Stimulated activated naive CD8-positive, alpha-beta T cell treated with anti-CD3 and anti-CD28 coated beads, Interleukin-15, Interleukin-2, amounts not matched to agents 100 ng/mL and 50 ng/mL, for 24 hours (primary cell): ENCODE measurements around the gene LRRC2.
"Not testable (repeated sequence)": the region's sequence is repeated elsewhere in the genome, so short reads cannot be mapped to it uniquely, and the experiment has no call there.

Experiments used
- H3K27ac Mint-ChIP-seq: one replicate; pipeline ENCODE4 v1.8.0; 2021; ENCODE audit warnings: mild to moderate bottlenecking, mixed read lengths
- H3K27me3 Mint-ChIP-seq: one replicate; pipeline ENCODE4 v1.8.0; 2021; ENCODE audit warnings: mixed read lengths
- H3K36me3 Mint-ChIP-seq: one replicate; pipeline ENCODE4 v1.8.0; 2021; ENCODE audit warnings: low read depth, mixed read lengths
- H3K4me1 Mint-ChIP-seq: one replicate; pipeline ENCODE4 v1.8.0; 2021; ENCODE audit warnings: low read depth, mixed read lengths
- H3K4me3 Mint-ChIP-seq: one replicate; pipeline ENCODE4 v1.8.0; 2021; ENCODE audit warnings: mild to moderate bottlenecking, mixed read lengths
- H3K9me3 Mint-ChIP-seq: one replicate; pipeline ENCODE4 v1.8.0; 2021; ENCODE audit warnings: mixed read lengths

LRRC2 gene

DNA sequence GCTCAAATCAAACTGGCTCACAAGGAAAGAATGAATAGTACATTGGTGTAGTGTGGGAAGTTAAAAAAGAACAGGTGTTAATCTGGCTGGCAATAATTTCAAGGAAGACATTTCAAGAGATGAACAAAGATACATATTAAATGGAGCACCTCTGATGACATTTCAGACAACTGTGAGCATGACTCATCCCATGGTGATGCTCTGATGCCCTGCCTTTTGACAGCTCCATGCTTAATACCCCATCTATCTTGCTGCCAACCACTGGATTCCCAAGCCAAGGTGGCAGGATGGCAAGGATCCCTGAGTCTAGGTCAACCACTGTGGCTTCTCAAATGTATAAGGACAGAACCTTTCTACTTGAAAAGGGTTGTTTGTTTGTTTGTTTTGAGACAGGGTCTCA is 29.3 kb downstream of the LRRC2 start:
- Mint-ChIP-seq H3K27ac (no peak overlapping the region), H3K27me3 (no peaks in the 10 kb centered on the region), H3K4me3 (no peak overlapping the region), H3K4me1 (peaks cover 47% of the 10 kb centered on the region), H3K9me3 (no peaks in the 10 kb centered on the region), H3K36me3 (no peaks in the 10 kb centered on the region)

GRCh38 chr3:46535746-46536145 is 30.4 kb downstream of the LRRC2 start:
- Mint-ChIP-seq H3K4me1 (peaks cover 46% of the 10 kb centered on the region), H3K9me3 (no peaks in the 10 kb centered on the region)

GRCh38 chr3:46533091-46533490 is 33.0 kb downstream of the LRRC2 start:
- Mint-ChIP-seq H3K4me1 (peaks cover 24% of the 10 kb centered on the region), H3K9me3 (no peaks in the 10 kb centered on the region), H3K27me3 (no peaks in the 10 kb centered on the region), H3K4me3 (no peak overlapping the region), H3K36me3 (no peaks in the 10 kb centered on the region), H3K27ac (no peak overlapping the region)

More at GRCh38 chr3:46535746-46536145, 30.4 kb downstream of the LRRC2 start:
- no peaks in the 10 kb centered on the region for H3K36me3 Mint-ChIP-seq
- H3K27me3 Mint-ChIP-seq, result no peaks in the 10 kb centered on the region
- H3K4me3 Mint-ChIP-seq, result no peak overlapping the region
- no peak overlapping the region for H3K27ac Mint-ChIP-seq

GRCh38 chr3:46527239-46527638 is 38.9 kb downstream of the LRRC2 start:
- no peaks in the 10 kb centered on the region for H3K27me3 Mint-ChIP-seq
- no peaks in the 10 kb centered on the region for H3K36me3 Mint-ChIP-seq
- H3K4me3 Mint-ChIP-seq, result no peak overlapping the region
- no peaks in the 10 kb centered on the region for H3K4me1 Mint-ChIP-seq
- no peaks in the 10 kb centered on the region for H3K9me3 Mint-ChIP-seq
- no peak overlapping the region for H3K27ac Mint-ChIP-seq

GRCh38 chr3:46524832-46525231 is 41.3 kb downstream of the LRRC2 start:
- Mint-ChIP-seq H3K4me1 (no peaks in the 10 kb centered on the region), H3K27ac (no peak overlapping the region), H3K9me3 (no peaks in the 10 kb centered on the region), H3K27me3 (no peaks in the 10 kb centered on the region), H3K36me3 (no peaks in the 10 kb centered on the region), H3K4me3 (no peak overlapping the region)

GRCh38 chr3:46524008-46524407 is 42.1 kb downstream of the LRRC2 start:
- Mint-ChIP-seq H3K27ac (no peak overlapping the region), H3K9me3 (no peaks in the 10 kb centered on the region), H3K4me3 (no peak overlapping the region), H3K27me3 (no peaks in the 10 kb centered on the region), H3K4me1 (no peaks in the 10 kb centered on the region), H3K36me3 (no peaks in the 10 kb centered on the region)

DNA sequence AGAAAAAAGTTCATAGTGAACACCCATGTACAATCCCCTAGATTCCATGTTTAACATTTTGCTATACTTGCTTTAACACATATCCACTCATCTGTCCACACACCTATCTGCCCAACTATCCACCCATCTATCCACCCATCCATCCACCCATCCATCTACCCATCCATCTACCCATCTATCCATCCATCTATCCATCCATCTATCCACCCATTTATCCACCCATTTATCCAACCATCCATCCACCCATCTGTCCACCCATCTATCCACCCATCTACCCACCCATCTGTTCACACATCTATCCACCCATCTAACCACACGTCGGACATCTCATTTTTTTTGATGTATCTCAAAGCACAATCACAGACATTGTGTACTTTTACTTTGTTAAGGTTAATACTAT is 42.5 kb downstream of the LRRC2 start:
- H3K4me3 Mint-ChIP-seq, result no peak overlapping the region
- no peaks in the 10 kb centered on the region for H3K36me3 Mint-ChIP-seq
- no peak overlapping the region for H3K27ac Mint-ChIP-seq

DNA sequence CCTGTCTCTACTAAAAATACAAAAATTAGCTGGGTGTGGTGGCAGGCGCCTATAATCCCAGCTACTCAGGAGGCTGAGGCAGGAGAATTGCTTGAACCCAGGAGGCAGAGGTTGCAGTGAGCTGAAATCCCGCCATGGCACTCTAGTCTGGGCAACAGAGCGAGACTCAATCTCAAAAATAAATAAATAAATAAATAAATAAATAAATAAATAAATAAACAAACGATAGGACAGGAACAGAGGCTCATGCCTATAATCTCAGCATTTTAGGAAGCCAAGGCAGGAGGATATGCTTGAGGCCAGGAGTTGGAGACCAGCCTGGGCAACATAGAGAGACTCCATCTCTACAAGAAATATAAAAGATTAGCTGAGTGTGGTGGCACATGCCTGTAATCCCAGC is 43.9 kb downstream of the LRRC2 start:
- H3K27ac Mint-ChIP-seq, H3K9me3 Mint-ChIP-seq, H3K4me3 Mint-ChIP-seq, H3K4me1 Mint-ChIP-seq, H3K36me3 Mint-ChIP-seq, H3K27me3 Mint-ChIP-seq: not testable (repeated sequence)

More for the DNA sequence above, 42.5 kb downstream of the LRRC2 start:
- H3K27me3 Mint-ChIP-seq, result no peaks in the 10 kb centered on the region
- no peaks in the 10 kb centered on the region for H3K4me1 Mint-ChIP-seq
- H3K9me3 Mint-ChIP-seq, result no peaks in the 10 kb centered on the region

- H3K36me3 Mint-ChIP-seq, result no peaks in the 10 kb centered on the region
- no peak overlapping the region for H3K27ac Mint-ChIP-seq
- no peaks in the 10 kb centered on the region for H3K9me3 Mint-ChIP-seq
- no peaks in the 10 kb centered on the region for H3K27me3 Mint-ChIP-seq
- H3K4me1 Mint-ChIP-seq, result peaks cover 5% of the 10 kb centered on the region
- no peak overlapping the region for H3K4me3 Mint-ChIP-seq
Measured at GRCh38 chr3:46521096-46521495, 45.0 kb downstream of the LRRC2 start.

DNA sequence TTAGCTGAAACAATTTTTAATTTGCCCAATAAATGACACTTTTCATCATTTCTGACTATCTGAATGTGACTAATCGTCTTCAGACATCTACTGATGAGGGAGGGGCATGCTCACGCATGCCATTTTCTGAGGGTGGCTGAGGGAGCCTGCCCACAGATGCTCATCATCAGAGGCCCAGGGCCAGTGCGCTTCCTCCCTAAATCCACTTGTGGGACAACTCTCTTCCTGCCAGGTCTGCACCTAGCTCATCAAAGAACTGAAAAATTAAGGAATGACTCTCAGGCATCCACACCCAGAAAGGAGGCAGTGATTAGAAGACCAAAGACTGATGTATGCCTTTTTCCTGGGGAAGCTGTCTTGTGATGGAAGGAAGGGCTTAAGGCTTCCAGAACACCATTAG is 45.6 kb downstream of the LRRC2 start:
- H3K9me3 Mint-ChIP-seq, result no peaks in the 10 kb centered on the region

GRCh38 chr3:46519952-46520351 is 46.1 kb downstream of the LRRC2 start:
- Mint-ChIP-seq H3K9me3 (no peaks in the 10 kb centered on the region), H3K27ac (no peak overlapping the region), H3K4me3 (no peak overlapping the region), H3K36me3 (no peaks in the 10 kb centered on the region), H3K27me3 (no peaks in the 10 kb centered on the region), H3K4me1 (peaks cover 5% of the 10 kb centered on the region)

More for the DNA sequence above, 45.6 kb downstream of the LRRC2 start:
- H3K27ac Mint-ChIP-seq, result no peak overlapping the region
- no peaks in the 10 kb centered on the region for H3K27me3 Mint-ChIP-seq
- H3K36me3 Mint-ChIP-seq, result no peaks in the 10 kb centered on the region
- peaks cover 5% of the 10 kb centered on the region for H3K4me1 Mint-ChIP-seq
- H3K4me3 Mint-ChIP-seq, result no peak overlapping the region

GRCh38 chr3:46517784-46518181 is 48.3 kb downstream of the LRRC2 start:
- no peak overlapping the region for H3K27ac Mint-ChIP-seq
- H3K9me3 Mint-ChIP-seq, result no peaks in the 10 kb centered on the region
- no peaks in the 10 kb centered on the region for H3K36me3 Mint-ChIP-seq
- no peak overlapping the region for H3K4me3 Mint-ChIP-seq
- peaks cover 5% of the 10 kb centered on the region for H3K4me1 Mint-ChIP-seq
- no peaks in the 10 kb centered on the region for H3K27me3 Mint-ChIP-seq

DNA sequence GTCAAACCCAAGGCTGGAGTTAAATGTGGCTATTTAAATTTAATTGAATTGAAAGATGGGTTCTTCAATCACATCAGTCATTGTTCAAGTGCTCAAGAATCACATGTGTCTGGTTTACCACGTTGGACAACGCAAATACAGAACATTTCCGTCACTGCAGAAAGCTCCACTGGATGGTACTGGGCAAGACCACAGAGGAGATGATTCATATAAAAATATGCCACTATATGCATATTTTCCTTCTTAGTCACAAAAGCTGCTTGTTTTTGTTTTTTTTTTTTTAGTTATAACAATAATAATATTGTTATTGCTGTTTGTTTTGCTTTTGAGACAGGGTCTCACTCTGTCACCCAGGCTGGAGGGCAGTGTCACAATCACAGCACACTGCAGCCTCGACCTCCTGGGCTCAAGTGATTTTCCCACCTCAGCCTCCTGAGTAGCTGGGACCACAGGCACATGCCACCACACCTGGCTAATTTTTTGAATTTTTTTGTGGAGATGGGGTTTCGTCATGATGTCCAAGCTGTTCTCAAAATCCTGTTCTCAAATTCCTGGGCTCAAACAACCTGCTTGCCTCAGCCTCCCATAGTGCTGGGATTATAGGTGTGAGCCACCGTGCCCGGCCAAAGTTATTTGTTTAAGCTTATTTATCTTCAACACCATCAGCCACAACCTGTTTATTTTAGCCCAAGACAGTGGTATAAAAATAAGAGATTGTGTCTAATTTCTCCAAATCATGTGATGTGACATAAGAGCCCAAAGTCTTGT is 48.9 kb downstream of the LRRC2 start:
- Mint-ChIP-seq H3K27ac (no peak overlapping the region), H3K4me3 (no peak overlapping the region), H3K4me1 (peaks cover 5% of the 10 kb centered on the region), H3K36me3 (no peaks in the 10 kb centered on the region), H3K27me3 (peaks cover 4% of the 10 kb centered on the region), H3K9me3 (no peaks in the 10 kb centered on the region)

- Mint-ChIP-seq H3K36me3 (no peaks in the 10 kb centered on the region), H3K27ac (peak overlapping the region; percentile 34), H3K9me3 (no peaks in the 10 kb centered on the region), H3K27me3 (peaks cover 4% of the 10 kb centered on the region), H3K4me1 (peaks cover 5% of the 10 kb centered on the region), H3K4me3 (no peak overlapping the region)
Measured at GRCh38 chr3:46516521-46516920, 49.6 kb downstream of the LRRC2 start.

DNA sequence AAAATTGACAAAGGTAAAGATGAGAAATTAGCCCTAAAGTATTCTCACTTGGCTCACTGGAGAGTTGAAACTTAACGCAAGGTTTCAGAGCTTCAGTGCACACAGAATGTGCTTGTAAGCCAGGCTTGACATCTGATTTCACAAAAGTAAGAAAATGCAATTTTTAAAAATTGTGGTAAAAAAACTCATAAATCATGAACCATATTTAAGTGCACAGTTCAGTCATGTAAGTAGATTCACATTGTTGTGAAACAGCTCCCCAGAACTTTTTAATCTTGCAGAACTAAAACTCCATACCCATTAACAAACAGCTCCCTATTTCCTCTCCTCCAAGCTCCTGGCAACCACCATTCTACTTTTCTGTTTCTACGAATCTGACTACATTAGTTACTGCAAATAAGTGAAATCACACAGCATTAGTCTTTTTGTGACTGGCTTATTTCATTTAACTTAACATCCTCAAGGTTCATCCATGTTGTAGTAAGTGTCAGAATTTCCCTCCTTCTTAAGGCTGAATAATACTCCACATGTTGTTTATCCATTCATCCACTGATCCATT is 53.8 kb downstream of the LRRC2 start:
- peaks cover 6% of the 10 kb centered on the region for H3K27me3 Mint-ChIP-seq
- H3K4me3 Mint-ChIP-seq, result no peak overlapping the region
- no peaks in the 10 kb centered on the region for H3K9me3 Mint-ChIP-seq
- H3K4me1 Mint-ChIP-seq, result peaks cover 5% of the 10 kb centered on the region
- H3K27ac Mint-ChIP-seq, result no peak overlapping the region
- no peaks in the 10 kb centered on the region for H3K36me3 Mint-ChIP-seq

DNA sequence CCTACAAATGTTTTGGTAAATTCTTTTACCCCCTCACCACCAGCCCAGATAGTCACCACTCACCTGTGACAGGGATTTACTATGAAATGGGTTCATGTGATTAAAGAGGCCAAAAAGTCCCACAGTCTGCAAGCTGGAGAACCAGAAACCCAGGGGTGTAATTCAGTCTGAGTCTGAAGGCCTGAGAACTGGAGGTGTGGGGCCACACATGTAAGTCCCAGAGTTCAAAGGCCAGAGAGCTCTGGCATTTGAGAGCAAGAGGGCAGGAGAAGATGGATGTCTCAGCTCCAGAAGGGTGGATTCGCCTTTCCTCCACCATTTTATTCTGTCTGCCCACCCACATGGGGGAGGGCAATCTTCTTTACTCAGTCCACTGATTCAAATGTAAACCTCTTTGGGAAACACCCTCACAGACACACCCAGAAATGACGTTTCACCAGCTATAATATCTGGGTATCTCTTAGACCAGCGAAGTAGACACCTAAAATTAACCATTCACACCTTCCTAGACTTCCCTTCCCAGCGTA is 56.4 kb downstream of the LRRC2 start:
- Mint-ChIP-seq H3K36me3 (no peaks in the 10 kb centered on the region), H3K4me3 (no peak overlapping the region), H3K27me3 (peaks cover 8% of the 10 kb centered on the region), H3K4me1 (peaks cover 12% of the 10 kb centered on the region), H3K9me3 (peaks cover 5% of the 10 kb centered on the region), H3K27ac (no peak overlapping the region)
